Measurements from ENCODE around the gene SNRNP70. TPM values are rescaled to one million over a fixed set of nuclear protein-coding genes. Genes with fewer than 3 reads are reported as not detected.

The SNRNP70 gene
- total and polyA plus RNA-seq, 2 donors (not counting 3 experiments of a cell fraction or from before 2014, with no cell fraction given), result 215 to 300 TPM

DNA sequence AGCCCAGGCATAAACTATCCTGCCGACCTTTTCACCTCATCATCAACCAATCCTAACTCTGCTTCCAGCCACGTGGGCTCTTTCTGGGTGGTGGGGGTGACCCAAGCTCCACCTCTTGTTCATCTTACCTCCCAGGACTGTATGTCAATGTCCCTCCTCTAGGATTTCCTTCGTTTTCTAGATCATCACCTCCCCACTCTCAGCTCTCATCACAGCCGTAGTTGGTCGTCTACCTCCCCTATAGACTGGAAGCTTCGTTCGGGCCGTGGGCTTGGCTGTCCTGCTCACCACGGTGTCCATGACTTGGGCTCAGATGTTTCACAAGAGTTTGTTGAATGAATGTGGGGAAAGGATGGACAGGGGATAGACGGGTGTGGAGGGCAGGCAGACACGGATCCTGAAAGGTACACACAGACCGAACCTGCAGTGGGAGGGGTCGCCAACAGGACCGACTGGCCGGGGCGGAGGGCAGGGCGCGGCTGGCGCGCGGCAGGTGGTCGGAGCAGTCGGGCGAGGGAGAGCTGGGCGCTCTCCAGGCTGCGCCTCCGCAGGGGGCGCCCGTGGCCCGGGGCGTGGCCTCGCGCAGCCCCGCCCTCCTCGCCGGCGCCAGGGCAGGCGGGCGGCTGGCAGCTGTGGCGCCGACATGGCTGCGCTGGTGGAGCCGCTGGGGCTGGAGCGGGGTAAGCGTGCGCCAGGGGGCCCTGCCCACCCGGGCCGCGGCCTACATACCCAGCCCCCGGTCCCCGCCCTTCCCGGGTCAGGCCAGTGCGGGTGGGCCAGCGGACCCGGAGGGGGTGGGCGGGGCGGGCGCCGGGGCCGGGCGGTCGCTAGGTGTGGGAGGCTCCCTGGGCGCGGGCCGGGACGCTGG is 28.7 kb downstream of the SNRNP70 start, which contains the start of gene LIN7B:
TSS of gene LIN7B (plus strand) at position 609 of the 868 bp plus-strand sequence. CDS start at position 644, 35 bp downstream.
- Histone ChIP-seq H3K4me3 (replicated peaks in 1 of 3; ENCODE audit: insufficient read depth in 1 of 3, low read depth in 1 of 3, low read length in 3 of 3) (peak within 1 kb of the TSS; percentile 42 to 48 (median 47)), H3K36me3 (ENCODE audit: control insufficient read depth in 2 of 2, extremely low read depth in 1 of 2, insufficient read depth in 2 of 2, low read length in 2 of 2) (peaks cover 2 to 4% of the 10 kb centered on the region in 2 experiments), H3K79me2 (ENCODE audit: control insufficient read depth, insufficient read depth, low read length) (no peaks in the 10 kb centered on the region), H2AFZ (ENCODE audit: low read depth, low read length) (peak within 1 kb of the TSS; percentile 89), H3K9ac (replicated peaks; ENCODE audit: extremely low read depth, insufficient read depth, low read length) (peak within 1 kb of the TSS; percentile 59), H3K27me3 (ENCODE audit: control insufficient read depth in 2 of 2, insufficient read depth in 2 of 2, low read length in 2 of 2) (no peaks in the 10 kb centered on the region), H4K20me1 (replicated peaks; ENCODE audit: control insufficient read depth, extremely low read depth, insufficient read depth, low read length) (no peaks in the 10 kb centered on the region), H3K4me2 (ENCODE audit: insufficient read depth, low read length) (peak within 1 kb of the TSS; percentile 66), H3K4me1 (ENCODE audit: control insufficient read depth, extremely low read depth, insufficient read depth, low read length) (peaks cover 12% of the 10 kb centered on the region), H3K9me3 (replicated peaks; ENCODE audit: control insufficient read depth, insufficient read depth, low read length) (no peaks in the 10 kb centered on the region), H3K27ac (ENCODE audit: insufficient read depth, low read depth, low read length) (no peak within 1 kb of the TSS), H3K9me1 (replicated peaks; ENCODE audit: control insufficient read depth, extremely low read depth, insufficient read depth, low read length) (no peaks in the 10 kb centered on the region)
- ChIA-PET CTCF (interaction anchor here (0.6 to 6.5 kb wide), 27 partner anchors 8 to 338 kb away, joined by 3 to 60 read pairs (median 3); partner anchors contain the start of genes GYS1, PIH1D1 and RUVBL2), POLR2A (interaction anchor here (0.5 to 1.7 kb wide), 4 partner anchors 14 to 164 kb away, joined by 3 to 5 read pairs (median 4); no protein-coding TSS in a partner anchor)
- intact Hi-C loops (cut with micrococcal nuclease) (no loop called here), dilution Hi-C loops (cut with MboI; ENCODE audit: extremely low pct_ligation_motif_present, low sequenced_read_pairs) (no loop called here)
- TF ChIP-seq POLR2A (IDR thresholded peaks at IDR 0.05; ENCODE audit: low read depth, low read length) (peak; percentile 35), JUN (IDR thresholded peaks at IDR 0.05; ENCODE audit: borderline replicate concordance, insufficient read depth, insufficient read length, low read depth) (no peak), GATA2 (IDR thresholded peaks at IDR 0.05; ENCODE audit: insufficient read depth, insufficient read length, low read depth, low read length) (no peak), MYC (IDR thresholded peaks at IDR 0.05; ENCODE audit: low read depth, low read length) (no peak), POLR2AphosphoS5 (IDR thresholded peaks at IDR 0.05; ENCODE audit: insufficient read depth, low read depth, low read length) (peak; percentile 43), FOS (IDR thresholded peaks at IDR 0.05; ENCODE audit: borderline replicate concordance, insufficient read depth, low read length) (no peak), EZH2 (IDR thresholded peaks at IDR 0.05; ENCODE audit: borderline replicate concordance, low read depth, low read length, severe bottlenecking) (no peak)
- TF ChIP-seq, protein P1, sequence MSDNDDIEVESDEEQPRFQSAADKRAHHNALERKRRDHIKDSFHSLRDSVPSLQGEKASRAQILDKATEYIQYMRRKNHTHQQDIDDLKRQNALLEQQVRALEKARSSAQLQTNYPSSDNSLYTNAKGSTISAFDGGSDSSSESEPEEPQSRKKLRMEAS (IDR thresholded peaks at IDR 0.05; ENCODE audit: insufficient read depth, insufficient read length), result no peak
- TF ChIP-seq, protein P2, sequence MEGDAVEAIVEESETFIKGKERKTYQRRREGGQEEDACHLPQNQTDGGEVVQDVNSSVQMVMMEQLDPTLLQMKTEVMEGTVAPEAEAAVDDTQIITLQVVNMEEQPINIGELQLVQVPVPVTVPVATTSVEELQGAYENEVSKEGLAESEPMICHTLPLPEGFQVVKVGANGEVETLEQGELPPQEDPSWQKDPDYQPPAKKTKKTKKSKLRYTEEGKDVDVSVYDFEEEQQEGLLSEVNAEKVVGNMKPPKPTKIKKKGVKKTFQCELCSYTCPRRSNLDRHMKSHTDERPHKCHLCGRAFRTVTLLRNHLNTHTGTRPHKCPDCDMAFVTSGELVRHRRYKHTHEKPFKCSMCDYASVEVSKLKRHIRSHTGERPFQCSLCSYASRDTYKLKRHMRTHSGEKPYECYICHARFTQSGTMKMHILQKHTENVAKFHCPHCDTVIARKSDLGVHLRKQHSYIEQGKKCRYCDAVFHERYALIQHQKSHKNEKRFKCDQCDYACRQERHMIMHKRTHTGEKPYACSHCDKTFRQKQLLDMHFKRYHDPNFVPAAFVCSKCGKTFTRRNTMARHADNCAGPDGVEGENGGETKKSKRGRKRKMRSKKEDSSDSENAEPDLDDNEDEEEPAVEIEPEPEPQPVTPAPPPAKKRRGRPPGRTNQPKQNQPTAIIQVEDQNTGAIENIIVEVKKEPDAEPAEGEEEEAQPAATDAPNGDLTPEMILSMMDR (IDR thresholded peaks at IDR 0.05; ENCODE audit: extremely low read depth in 1 of 2, insufficient read depth in 1 of 2, low read depth in 1 of 2, low read length in 2 of 2), result peak; percentile 50 to 57
- peak; percentile 64 for FAIRE-seq
- no TSS peak for BruUV-seq (replicated peaks)
- peak; percentile 74 for DNase-seq (ENCODE audit: low read depth, low spot score)
